Stimulated activated CD8-positive, alpha-beta memory T cell treated with anti-CD3 and anti-CD28 coated beads, Interleukin-2, amount 100 ng/mL, for 48 hours (primary cell): ENCODE results near the gene SMPD3.

Source experiments
- DNase-seq, 2 donors: peaks; one replicate each; pipeline ENCODE4 v3.0.0-alpha.2; 2020; ENCODE audit warnings: low read depth in 2 of 2

Gene SMPD3

DNA sequence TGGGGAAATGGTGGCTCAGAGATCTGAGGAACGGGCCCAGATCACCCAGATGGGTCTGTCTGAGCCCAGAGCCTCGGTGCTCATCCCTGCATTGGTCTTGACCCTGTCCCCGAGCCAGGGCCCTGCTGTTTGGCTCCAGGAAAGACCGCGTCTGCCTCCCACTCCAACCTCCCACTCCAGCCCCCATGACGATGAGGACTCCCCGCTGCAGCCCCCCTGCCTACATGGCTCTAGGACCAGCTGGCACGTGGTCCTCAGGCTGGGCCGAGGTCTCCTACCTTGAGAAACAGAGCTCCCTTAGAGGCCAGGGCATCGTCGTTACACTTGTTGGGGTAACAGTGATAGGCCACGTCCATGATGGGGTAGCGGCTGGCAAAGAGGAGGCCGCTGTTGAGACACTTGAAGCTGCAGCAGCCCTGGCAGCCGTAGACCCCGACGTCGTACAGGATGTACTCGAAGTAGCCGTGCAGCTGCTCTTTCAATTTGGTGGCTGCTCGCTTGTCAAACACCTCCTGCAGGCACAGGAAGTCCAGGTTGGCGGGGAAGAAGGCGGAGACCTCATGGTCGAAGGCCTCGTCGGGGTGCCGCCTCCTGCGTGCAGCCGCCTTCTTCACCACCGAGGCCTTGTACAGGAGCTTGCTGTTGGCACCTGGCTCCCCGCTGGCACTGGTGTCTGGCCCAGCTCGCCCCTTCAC is 77.6 kb downstream of the SMPD3 start:
- DNase-seq, result no peak

DNA sequence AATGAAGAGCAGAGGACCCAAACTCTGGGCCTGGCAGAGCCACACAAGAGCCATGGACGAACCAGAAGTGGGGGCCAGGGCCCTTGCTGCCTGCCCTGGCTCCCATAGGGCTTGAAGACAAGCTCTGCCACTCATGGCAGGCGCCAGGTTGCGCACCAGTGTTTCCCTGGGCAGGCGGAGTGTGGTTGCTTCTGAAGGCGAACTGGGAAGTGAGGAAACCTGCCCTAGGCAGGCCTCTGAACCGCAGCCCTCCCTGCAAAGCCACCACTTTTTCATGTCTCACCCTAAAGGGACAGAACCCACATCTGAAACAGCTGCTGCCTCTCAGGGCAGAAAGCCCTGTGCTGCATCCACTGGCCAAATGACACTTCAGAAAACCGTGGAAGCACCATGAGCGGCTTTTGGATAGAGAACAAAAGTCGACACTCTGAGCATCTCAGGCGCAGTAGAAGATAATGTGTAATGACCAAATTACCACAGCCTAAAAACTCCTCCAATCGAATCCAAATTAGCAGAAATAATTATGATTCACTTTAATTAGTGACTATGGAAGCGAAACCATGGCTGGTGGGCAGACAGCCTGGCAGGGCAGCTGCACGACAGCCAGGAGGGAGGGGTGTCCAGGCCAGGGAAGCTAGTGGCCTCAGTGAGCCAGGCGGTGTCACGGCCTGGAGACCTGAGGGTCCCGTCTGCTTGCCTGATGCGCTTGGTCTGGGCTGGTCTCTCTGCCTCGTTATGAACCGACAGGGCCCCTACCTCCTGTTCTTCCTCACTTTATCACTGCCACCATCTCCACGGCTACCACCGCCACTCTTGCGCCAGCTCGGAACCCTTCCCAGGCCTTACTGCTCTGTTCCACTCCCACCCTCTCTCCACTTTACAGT is 78.4 kb downstream of the SMPD3 start:
- DNase-seq, result peak; percentile 29 to 32

DNA sequence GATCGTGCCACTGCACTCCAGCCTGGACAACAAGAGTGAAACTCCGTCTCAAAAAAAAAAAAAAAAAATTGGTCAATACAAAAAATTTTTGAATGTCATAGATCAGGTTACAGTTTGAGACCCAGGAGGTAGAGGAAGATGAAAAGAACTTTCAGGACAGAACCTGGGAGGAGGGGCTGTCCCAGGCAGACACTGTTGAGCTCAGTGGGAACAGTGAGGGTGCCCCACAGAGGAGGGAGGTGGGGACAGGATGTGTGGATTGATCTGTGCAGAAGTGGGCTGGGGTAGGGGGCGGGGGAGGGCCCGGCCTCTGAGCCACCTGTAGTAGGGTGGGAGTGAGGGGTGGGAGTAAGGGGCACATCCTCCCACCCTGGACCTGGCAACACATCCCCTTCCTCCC is 79.1 kb downstream of the SMPD3 start:
- DNase-seq, result no peak

DNA sequence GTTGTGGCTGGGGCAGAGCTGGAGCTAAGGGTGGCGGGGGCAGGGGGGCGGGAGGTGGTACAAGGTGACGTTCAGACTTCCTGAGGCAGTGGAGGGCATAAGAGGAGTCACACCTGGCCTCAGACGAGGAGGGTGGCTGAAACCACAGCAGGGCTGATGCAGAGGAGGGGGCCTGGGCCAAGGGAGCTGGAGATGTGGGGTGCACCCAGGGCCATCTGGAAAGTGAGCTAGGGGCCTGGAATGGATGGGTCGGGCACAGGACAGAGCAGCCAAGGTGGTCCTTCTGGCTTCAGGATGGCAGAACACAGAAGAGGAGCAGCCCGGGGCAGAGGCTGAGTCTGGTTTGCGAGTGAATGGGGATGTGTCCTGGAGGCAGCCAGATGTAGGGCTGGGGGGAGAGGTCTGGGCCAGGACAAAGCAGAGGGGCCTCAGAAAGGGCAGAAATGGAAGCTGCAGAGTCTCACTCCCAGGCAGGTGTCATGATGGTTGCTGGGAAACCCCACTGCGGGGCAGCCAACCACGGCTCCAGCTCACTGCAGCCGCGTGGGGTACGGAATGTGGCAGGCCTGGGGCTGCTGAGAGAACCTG is 79.9 kb downstream of the SMPD3 start:
- peak in 1 of 2 donors; percentile 24 for DNase-seq

DNA sequence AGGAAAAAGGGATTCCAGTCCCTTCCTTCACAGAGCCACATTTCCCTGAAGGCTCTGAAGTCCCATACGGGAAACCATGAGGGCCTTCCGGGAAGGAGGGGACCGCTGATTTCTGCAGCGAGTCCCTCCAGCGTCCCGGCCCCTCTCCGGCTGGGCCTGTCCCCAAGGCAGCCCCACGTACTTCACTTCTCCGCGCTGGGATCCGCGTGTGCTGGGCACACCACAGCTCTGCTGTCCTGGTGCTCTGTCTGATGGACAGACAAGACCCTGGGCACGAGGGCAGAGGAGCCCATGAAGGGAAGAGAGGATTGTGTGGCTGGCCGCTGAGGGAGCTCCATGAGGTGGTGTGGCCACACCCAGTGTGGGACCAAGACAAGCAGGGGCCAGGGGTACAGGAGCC is 80.4 kb downstream of the SMPD3 start:
- no peak for DNase-seq

DNA sequence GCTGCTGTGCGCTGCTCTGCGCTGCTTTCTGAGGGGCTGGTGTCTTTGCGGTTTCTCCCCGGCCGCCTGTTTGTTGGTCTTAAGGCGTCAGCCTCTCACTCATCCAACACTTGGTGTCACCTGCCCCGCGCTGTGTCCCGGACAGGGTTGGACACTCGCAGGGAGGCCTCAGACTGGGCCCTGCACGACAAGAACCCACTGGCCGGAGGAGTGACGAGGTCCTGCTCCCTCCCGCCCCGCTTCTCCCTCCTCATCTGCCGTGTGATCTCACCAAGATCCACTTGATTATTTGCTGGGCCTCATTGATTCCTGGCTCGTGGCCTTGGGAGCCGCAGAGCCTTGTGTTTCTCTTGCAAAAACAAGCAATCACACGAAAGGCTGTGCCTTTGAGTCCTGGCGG is 80.9 kb downstream of the SMPD3 start:
- no peak for DNase-seq

DNA sequence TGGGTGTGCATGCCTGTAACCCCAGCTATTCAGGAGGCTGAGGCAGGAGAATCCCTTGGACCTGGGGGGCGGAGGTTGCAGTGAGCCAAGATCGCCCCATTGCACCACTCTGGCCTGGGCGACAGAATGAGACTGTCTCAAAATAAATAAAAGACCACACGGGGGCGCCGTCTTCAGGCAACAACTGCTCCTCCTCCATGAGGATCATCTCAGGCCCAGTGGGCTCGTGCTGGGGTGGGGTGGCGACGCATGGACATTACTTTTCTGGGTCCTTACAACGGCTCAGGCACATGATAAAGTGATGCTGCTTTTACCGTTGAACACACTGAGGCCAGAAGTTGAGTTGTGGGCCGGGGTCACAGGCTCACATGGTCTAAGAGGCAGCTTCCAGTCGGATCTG is 81.3 kb downstream of the SMPD3 start:
- DNase-seq, result peak; percentile 24 to 29

DNA sequence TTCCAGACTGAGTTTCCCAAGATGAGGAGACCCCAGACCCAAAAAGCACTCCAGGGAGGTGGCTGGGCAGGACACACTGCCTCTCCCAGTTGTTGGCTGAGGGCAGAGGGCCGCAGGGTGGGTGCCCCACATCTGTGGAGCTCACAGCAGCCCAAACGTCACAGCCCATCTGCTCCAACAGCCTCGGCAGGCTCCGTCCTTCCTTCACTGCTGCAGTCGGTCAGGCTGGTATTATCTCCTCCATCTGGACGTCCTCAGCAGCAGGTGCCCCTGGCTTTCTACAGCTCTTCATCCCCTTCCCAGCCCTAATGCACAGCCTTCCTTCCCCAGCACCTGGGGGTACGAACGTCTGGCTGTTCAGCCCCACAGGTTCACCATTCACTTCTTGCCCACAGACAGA is 82.2 kb downstream of the SMPD3 start:
- DNase-seq, result no peak

DNA sequence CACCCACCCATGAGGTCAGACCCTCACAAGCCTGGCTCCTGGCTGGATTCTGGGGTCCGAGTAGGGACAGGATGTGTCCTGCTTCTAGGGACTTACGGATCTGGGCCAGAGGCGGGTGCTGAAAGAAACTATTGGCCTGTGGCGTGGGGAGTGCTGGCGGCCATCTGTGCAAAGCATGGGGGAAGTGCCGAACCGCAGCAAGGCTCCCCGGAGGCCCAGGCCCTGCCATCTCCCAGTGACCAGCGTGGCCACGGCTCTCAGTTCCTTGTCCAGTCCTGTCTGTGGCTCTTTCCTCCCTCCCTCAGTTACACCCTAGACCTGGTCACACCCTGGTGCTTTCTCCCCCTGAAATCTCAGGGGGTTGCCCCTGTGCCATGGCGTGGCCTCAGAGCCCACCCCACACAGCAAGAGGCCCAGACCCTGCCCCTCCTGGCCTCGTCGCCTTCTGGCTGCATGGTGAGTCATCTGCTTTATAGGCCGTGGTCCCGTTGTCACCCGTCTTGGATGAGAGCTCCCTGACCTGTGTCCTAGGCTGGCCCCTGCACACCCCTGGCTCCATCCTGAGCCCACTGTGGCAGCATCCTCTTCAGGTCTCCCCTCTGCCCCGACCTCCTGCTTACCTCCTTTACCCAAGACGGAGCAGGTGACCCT is 83.0 kb downstream of the SMPD3 start:
- DNase-seq, result no peak

DNA sequence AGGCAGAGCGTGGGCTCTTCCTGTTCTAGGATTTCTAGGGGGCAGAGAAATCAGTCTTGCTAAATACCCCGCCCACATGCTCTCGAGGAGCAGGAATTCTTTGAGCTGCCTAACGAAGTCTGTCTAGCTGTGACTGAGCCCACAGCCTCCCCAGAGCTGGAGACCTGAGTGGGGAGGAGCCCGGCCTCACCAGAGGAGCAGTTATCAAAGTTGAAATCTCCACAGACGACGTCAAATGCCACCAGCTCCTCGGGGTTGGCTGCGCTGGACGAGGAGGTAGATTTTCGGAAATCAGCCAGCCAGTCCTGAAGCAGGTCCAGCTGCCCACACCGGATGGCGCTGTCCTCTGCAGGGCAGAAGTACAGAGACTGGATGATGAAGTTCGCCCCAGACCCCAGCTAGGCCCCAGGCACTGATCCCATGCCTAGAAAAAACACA is 83.7 kb downstream of the SMPD3 start:
- DNase-seq, result no peak

DNA sequence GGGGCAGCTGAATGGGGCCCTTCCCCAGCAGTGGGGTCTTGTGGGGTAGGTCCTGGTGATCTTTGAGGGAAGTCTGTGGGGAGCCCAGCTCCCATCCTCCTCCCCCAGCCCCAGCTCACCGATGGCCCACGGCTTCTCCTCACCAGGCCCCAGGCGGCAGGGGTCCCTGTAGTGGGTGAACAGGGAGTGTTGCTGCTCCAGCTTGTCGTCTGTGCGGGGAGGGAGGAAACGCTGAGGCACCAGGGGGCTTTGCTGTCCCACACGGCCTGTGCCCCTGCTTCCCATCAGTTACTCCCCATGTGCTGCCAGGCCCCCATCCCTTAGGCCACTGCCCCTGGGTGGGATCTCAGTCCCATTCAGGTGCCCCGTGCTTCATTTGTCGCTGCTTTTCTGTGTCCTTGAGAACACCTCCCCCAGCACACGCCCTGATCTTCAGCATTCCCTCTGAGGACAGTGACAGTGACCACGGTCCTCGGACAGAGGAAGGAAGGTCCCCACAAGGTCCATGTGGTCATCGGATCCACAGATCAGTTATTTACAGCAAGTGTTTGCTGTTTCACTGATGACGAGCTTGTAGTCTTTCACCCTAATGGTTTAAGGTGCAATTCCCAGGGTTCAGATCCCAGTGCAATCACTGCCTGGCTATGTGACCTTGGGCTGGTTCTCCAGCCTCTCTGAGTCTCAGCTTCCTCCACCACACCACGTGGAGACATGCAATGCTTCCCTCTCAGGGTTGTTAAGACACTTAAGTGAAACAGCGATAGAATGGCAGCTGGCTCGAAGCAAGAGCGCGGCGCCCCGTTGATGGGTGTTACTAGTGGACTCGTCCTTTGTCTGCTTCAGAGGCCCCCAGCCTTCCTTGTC is 84.4 kb downstream of the SMPD3 start:
- no peak for DNase-seq

DNA sequence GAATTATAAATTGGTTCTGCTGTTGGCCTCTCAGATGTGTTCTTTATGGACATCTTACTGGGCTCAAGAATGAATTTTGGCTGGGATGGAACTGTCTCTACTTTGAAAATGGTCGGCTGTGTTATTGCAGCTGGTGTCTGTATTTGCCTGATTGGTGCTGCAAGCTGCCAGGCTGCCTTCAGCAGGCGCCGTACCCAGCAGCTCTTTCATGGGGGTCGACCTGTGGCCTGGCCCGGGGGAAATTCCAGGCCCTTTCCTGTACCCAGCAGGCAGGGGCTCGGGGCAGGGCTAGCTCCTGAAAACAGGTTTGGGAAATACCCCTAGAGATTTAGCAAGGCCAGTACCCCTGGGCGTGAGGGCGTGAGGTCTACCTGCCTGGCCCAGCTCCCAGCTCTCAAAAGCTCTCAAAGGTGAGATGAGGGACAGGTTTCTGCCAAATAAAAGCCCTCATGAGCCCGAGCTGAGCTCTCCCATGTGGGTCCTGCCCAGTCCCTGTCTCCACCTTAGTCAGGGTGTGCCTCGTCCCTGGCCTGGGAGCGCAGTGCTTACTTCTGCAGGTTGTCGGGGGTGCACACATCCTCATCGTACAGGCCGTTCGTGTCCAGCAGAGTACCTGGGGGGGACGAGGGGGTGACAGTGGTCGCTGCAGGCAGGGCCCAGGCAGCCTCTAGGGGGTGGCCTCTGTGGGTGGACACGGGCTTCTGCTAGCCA is 85.2 kb downstream of the SMPD3 start:
- no peak for DNase-seq

DNA sequence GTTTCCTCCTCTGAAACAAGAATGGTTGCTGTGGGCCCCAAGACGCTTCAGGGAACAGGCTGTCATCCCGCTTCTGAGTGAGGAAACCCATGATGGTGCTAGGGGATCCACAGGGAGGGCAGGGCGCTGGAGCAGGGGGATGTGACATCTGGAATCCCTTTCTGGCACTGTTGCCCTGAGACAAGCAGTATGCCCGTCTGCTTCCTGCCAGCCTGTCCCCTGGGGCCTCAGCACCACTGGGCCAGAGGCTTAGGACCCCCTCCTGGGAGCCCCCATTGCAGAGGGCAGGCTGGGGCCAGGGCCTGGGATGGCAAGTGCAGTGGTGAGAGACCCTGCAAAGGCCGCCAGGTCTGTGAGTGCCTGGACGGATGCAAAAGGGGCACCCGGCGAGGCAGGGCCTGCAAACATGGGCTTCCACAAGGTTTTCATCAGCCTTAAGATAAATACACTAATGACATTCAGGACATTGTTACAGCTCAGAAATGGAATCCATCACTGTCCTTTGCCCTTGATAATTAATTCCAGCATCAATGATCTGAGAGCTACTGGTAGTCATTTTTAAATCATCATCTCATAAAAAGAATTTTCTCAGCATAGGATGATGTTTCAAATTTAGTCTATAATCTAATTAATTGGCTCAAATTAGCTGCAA is 85.9 kb downstream of the SMPD3 start:
- no peak for DNase-seq

DNA sequence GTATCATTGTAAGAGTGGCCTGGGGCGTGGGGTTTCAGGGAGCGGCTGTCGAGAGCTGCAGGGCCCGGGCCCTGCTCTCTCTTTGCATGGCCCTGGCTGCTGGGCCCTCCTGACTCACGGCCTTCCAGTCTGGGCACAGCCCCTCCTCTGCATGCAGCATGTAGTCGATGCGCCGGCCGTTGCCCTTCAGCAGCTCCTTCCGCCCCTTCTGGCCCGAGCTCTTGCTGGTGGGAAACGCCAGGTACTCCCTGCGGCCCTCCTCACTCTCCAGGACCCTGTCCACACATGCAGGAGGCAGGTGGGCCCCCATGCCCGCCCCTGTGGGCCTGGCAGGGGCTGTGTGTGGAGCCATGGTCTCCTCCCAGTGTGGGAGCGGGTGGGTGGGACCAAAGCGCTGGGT is 86.8 kb downstream of the SMPD3 start:
- DNase-seq, result no peak

DNA sequence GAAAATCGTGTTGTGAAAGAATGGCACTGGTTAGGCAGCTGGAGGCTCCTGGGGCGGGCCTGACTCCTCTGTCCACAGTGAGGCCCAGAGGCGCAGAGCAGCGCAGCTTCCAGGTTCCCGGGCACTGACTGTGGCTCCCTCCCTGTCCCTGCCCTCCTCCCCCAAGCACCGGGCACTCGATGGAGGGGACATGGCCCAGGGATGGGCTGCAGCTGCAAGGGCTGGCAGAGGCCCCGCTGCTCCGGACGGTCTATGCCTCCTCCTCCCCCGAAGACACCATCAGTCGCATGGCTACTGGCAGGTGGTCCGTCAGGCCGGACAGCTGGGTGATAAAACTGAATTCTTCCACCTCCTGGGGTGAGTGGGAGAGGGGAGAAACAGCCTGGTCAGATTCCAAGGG is 87.4 kb downstream of the SMPD3 start:
- no peak for DNase-seq

DNA sequence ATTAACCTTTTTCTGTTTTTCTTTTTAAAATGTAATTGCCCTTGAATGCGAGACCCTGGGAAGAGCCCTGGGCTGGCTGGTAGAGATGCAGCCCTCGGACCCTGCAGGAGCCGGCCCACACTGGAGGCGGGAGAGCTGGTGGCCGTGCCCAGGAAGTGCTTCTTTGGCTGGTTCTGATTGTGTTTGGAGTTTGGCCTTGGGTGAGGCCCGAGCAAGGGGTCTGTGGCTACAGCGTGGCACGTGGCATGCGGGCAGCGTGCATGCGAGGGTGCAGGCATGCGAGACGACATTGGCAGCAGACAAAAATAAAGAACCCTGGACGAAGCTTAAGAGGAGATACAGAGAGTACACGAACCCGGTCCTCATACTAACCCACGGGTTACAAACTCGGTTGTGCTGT is 87.8 kb downstream of the SMPD3 start:
- no peak for DNase-seq

DNA sequence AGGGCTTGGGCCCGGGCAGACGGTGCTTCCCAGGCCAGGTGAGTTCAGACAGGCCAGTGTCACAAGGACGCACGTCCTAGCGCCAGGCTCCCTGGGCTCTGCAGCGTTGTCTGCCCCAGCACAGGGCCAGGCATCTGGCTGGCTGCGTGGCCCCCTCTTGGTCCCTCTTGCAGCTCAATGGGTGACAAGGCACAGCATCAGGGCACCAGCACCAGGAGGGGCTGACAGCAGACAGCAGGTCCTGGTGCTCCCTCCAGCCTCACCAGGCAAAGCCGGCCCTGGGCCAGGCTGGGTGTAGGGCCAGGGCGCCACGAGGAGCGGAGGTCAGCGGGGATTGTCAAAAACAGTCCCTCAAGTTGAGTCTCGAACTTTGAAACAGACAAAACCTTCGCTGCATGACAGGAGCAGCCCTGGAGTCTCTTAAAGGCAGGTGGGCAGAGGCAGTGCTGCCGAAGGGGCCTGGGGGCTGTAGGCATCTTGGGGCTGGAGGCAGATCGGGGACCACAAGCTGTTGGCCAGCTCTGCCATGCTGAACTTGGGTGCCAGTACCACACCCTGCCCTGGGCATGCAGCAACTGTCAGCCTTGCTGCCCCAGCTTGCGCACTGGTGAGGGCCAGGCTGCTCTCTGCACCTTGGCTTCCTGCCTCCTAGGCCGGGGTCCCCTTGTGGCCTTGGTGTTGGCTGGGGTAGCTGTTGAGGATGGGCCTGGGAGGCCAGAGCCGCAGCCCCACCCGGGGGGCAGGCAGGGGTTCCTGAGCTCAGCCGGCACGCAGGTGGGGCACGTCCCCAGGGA is 88.7 kb downstream of the SMPD3 start:
- DNase-seq, result no peak

DNA sequence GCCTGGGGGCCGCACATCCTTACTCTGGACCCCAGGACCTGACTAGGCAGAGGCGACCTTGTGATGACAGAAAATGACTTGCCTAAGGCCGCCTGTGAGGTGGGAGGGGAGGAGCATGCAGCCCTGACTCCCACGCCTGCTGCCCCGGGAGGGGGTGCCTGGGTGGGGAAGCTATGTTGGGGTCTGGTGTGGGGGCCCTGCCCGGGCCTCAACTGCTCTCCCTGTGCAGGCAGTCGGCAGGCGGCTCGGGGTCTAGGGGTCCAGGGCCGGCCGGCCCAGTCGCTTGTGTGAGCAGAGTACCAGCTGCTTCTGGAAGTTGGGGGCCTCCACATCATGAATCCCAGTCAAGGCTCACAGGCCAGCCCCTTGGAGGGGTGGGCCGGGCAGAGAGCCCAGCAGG is 89.4 kb downstream of the SMPD3 start:
- no peak for DNase-seq

DNA sequence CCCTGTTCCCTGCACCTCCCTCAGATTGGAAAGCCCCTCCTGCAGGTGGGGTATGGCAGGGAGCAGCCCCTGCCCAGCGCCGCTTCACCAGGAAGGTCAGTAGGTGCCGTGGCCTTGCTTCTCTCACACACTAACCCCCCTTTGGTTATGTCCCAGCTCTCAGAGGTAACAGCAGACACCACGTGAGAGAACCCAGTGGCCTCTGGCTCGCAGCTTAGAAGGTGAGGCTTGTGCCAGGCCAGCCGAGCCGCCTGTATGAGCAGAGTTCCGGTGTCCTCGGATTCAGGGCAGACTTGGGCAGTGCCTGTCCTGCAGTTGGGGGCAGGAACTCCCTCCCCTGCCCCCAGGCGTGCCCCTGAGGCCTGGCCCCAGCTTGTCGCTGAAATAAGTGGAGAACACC is 90.4 kb downstream of the SMPD3 start:
- DNase-seq, result no peak
